ENCODE measurements around the gene TTC34. TPM values are rescaled to one million over a fixed set of nuclear protein-coding genes. Genes with fewer than 3 reads are reported as not detected.

TTC34 gene
- total RNA-seq, 1 experiment from 2014 or later, result 0.79 TPM

DNA sequence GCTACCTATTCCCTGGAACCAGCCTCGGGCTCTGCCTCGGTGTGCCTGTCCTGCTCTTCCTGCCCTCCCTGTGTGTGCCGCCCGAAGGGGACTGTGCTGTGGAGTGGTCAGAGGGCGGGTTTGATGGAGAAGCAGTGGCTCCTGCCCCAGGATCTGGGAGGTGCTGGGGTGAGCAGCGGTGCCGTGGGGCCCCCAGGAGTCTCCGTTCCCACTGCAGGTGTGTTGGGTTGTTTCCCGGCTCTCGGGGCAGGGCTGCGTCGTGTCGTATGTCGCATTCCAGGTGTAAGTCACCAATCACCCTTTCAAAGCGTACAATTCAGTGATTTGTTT, 32.6 kb upstream of the TTC34 start:
- TF ChIP-seq CTCF (IDR thresholded peaks at IDR 0.05; ENCODE audit: insufficient read depth in 1 of 2, low read depth in 1 of 2, low read length in 1 of 2, severe bottlenecking in 1 of 2, unreplicated experiment in 1 of 2), result no peak
- no TSS peak for BruUV-seq (replicated peaks)
- H3K9me3 ChIP-seq, result no peaks in the 10 kb centered on the region
- Mint-ChIP-seq H3K36me3 (ENCODE audit: insufficient read depth, unreplicated experiment) (no peaks in the 10 kb centered on the region), H3K4me1 (ENCODE audit: low read depth, unreplicated experiment) (no peaks in the 10 kb centered on the region), H3K4me3 (ENCODE audit: unreplicated experiment) (no peak overlapping the region), H3K27ac (ENCODE audit: unreplicated experiment) (no peak overlapping the region), H3K9me3 (ENCODE audit: unreplicated experiment) (no peaks in the 10 kb centered on the region), H3K27me3 (ENCODE audit: insufficient read depth, unreplicated experiment) (peaks cover 2% of the 10 kb centered on the region)
- H3K4me1 ChIP-seq, result no peaks in the 10 kb centered on the region
- intact Hi-C loops (cut with micrococcal nuclease; ENCODE audit: unreplicated experiment), result no loop called here
- CTCF ChIA-PET, result no interaction called here
- no peak for DNase-seq
- no peaks in the 10 kb centered on the region for H3K36me3 ChIP-seq (ENCODE audit: control insufficient read depth, insufficient read depth, low read length)
- POLR2A ChIA-PET, result no interaction called here
- H3K27me3 ChIP-seq (replicated peaks; ENCODE audit: control insufficient read depth, insufficient read depth, low read length), result no peaks in the 10 kb centered on the region
- H3K4me3 ChIP-seq (ENCODE audit: low read depth, low read length), result no peak overlapping the region

DNA sequence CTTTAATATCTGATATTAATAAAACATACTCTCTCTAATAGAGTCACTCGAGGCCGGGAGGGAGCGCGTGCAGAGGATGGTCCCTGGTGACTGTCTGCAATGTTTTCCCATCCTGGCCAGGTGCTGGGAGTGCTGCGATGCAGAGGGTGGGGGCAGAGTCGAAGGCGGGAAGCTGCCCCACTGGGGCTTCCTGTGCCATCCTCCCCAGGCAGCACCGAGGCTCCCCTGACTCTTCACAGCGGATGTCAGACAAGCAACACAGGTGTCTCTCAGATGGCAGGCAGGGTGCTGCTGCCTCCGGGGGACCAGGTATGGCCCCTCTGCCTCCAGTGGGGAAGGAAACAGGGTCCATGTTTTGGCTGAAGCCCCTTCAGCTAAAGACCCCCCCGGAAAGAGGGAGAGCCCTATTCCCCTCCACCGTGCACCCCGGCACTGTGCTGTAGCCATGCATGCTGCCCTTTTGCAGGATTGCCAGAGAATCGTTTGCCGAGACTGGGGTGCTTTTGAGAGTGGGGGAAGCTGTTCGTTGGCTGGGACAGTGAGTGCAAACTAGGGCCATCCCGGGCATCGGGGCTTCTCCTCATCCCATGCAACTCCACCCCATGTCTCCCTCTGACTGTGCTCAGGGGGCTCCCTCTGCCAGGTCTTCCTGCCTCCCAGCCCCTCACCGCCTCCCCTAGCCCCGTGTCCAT, 32.1 kb upstream of the TTC34 start:
- intact Hi-C loops (cut with micrococcal nuclease; ENCODE audit: unreplicated experiment), result no loop called here
- Mint-ChIP-seq H3K27ac (ENCODE audit: unreplicated experiment) (no peak overlapping the region), H3K9me3 (ENCODE audit: unreplicated experiment) (no peaks in the 10 kb centered on the region), H3K4me3 (ENCODE audit: unreplicated experiment) (no peak overlapping the region), H3K4me1 (ENCODE audit: low read depth, unreplicated experiment) (no peaks in the 10 kb centered on the region), H3K27me3 (ENCODE audit: insufficient read depth, unreplicated experiment) (peaks cover 2% of the 10 kb centered on the region), H3K36me3 (ENCODE audit: insufficient read depth, unreplicated experiment) (no peaks in the 10 kb centered on the region)
- BruUV-seq (replicated peaks), result no TSS peak
- Histone ChIP-seq H3K4me3 (ENCODE audit: low read depth, low read length) (no peak overlapping the region), H3K9me3 (no peaks in the 10 kb centered on the region), H3K36me3 (ENCODE audit: control insufficient read depth, insufficient read depth, low read length) (no peaks in the 10 kb centered on the region), H3K27me3 (replicated peaks; ENCODE audit: control insufficient read depth, insufficient read depth, low read length) (no peaks in the 10 kb centered on the region), H3K4me1 (no peaks in the 10 kb centered on the region)
- ChIA-PET CTCF (no interaction called here), POLR2A (no interaction called here)
- TF ChIP-seq CTCF (IDR thresholded peaks at IDR 0.05; ENCODE audit: insufficient read depth in 1 of 2, low read depth in 1 of 2, low read length in 1 of 2, severe bottlenecking in 1 of 2, unreplicated experiment in 1 of 2), result no peak
- DNase-seq, result no peak

GRCh38 chr1:2832506-2833453, 31.3 kb upstream of the TTC34 start:
- Histone ChIP-seq H3K4me1 (no peaks in the 10 kb centered on the region), H3K27me3 (replicated peaks; ENCODE audit: control insufficient read depth, insufficient read depth, low read length) (no peaks in the 10 kb centered on the region), H3K9me3 (no peaks in the 10 kb centered on the region), H3K4me3 (ENCODE audit: low read depth, low read length) (no peak overlapping the region), H3K36me3 (ENCODE audit: control insufficient read depth, insufficient read depth, low read length) (no peaks in the 10 kb centered on the region)
- no peaks in the 10 kb centered on the region for H3K36me3 Mint-ChIP-seq (ENCODE audit: insufficient read depth, unreplicated experiment)
- BruUV-seq (replicated peaks), result no TSS peak
- H3K27me3 Mint-ChIP-seq (ENCODE audit: insufficient read depth, unreplicated experiment), result peaks cover 2% of the 10 kb centered on the region
- H3K4me3 Mint-ChIP-seq (ENCODE audit: unreplicated experiment), result no peak overlapping the region
- no peak for TF ChIP-seq CTCF (IDR thresholded peaks at IDR 0.05; ENCODE audit: insufficient read depth in 1 of 2, low read depth in 1 of 2, low read length in 1 of 2, severe bottlenecking in 1 of 2, unreplicated experiment in 1 of 2)
- intact Hi-C loops (cut with micrococcal nuclease; ENCODE audit: unreplicated experiment), result no loop called here
- CTCF ChIA-PET, result no interaction called here
- H3K4me1 Mint-ChIP-seq (ENCODE audit: low read depth, unreplicated experiment), result no peaks in the 10 kb centered on the region
- DNase-seq, result no peak
- no peak overlapping the region for H3K27ac Mint-ChIP-seq (ENCODE audit: unreplicated experiment)
- H3K9me3 Mint-ChIP-seq (ENCODE audit: unreplicated experiment), result peaks cover 3% of the 10 kb centered on the region
- POLR2A ChIA-PET, result no interaction called here
